Measurements from ENCODE around the gene KAT2B.

GRCh38 chr3:20091331-20092047 is 51.2 kb downstream of the KAT2B start:
- TF ChIP-seq REST (IDR thresholded peaks at IDR 0.05; ENCODE audit: low read depth) (no peak), RAD21 (IDR thresholded peaks at IDR 0.05; ENCODE audit: low read depth) (no peak), CTCF (IDR thresholded peaks at IDR 0.05 in 2 of 3, conservative IDR thresholded peaks at IDR 0.05 in 1 of 3; ENCODE audit: borderline replicate concordance in 1 of 3, insufficient read depth in 1 of 3, low read depth in 2 of 3, low read length in 2 of 3) (no peak), EGR1 (IDR thresholded peaks at IDR 0.05; ENCODE audit: low read depth) (no peak), ZFX (IDR thresholded peaks at IDR 0.05) (no peak), ATF3 (IDR thresholded peaks at IDR 0.05) (no peak), MAX (IDR thresholded peaks at IDR 0.05) (no peak), SRF (IDR thresholded peaks at IDR 0.05; ENCODE audit: low read depth) (no peak), ZBTB33 (IDR thresholded peaks at IDR 0.05; ENCODE audit: extremely low read depth, insufficient replicate concordance, low read length) (no peak), CEBPB (IDR thresholded peaks at IDR 0.05; ENCODE audit: low read depth) (no peak)
